Spinal cord (tissue), 10 donors: ENCODE data around the gene PRKAR1A. TPM values are rescaled to one million over a fixed set of nuclear protein-coding genes. Genes with fewer than 3 reads are reported as not detected.
A peak's percentile ranks its signal among the peaks of the same experiment; 100 is the strongest.

Experiments used
- DNase-seq, 6 donors: peaks; one replicate each; pipeline versions ENCODE4 v3.0.0 to v3.0.0-alpha.2; 2013 to 2015; ENCODE audit warnings: low spot score in 6 of 6, low read depth in 4 of 6
- H3K27ac ChIP-seq: one replicate; pipeline ENCODE4 v1.5.1; 2013; ENCODE audit warnings: low read depth, low read length, control low read depth
- H3K27me3 ChIP-seq: one replicate; pipeline ENCODE4 v1.6.1; 2013; ENCODE audit warnings: low read length; ENCODE audit not compliant: control insufficient read depth, insufficient read depth
- H3K36me3 ChIP-seq: one replicate; pipeline ENCODE4 v1.6.1; 2013; ENCODE audit warnings: low read length; ENCODE audit not compliant: control insufficient read depth, insufficient read depth
- H3K4me1 ChIP-seq: one replicate; pipeline ENCODE4 v1.6.1; 2013; ENCODE audit warnings: low read length; ENCODE audit not compliant: control insufficient read depth, insufficient read depth
- H3K4me3 ChIP-seq: one replicate; pipeline ENCODE4 v1.5.1; 2013; ENCODE audit warnings: low read depth, low read length, control low read depth
- H3K9me3 ChIP-seq: one replicate; pipeline ENCODE4 v1.6.1; 2013; ENCODE audit warnings: low read length; ENCODE audit not compliant: control insufficient read depth, insufficient read depth
- WGBS: methylation state at CpG from one replicate; pipeline ENCODE4 v1.1.5; 2013; ENCODE audit warnings: missing lambda C conversion rate; ENCODE audit not compliant: insufficient coverage; 5-methylcytosine and 5-hydroxymethylcytosine counted together
- polyA plus RNA-seq, 2 donors: library from polyadenylated mRNA; unstranded; fragments of 120-200 nt; gene quantifications; one replicate each; pipeline ENCODE4 v1.2.1, GENCODE V29; 2013; ENCODE audit not compliant: insufficient read length in 2 of 2
- total RNA-seq, 2 donors: library from RNA; depleted of rRNA in 1 of 2; stranded (reverse); fragments of 120-200 nt in 1 of 2; fragments of >200 nt in 1 of 2; gene quantifications; one replicate each; pipeline versions ENCODE4 v1.2.3 to v1.2.4, GENCODE V29; 2013 to 2014
- donor health status: healthy.

Gene PRKAR1A
- total and polyA plus RNA-seq, 4 donors, result 245 to 397 (median 310) TPM

DNA sequence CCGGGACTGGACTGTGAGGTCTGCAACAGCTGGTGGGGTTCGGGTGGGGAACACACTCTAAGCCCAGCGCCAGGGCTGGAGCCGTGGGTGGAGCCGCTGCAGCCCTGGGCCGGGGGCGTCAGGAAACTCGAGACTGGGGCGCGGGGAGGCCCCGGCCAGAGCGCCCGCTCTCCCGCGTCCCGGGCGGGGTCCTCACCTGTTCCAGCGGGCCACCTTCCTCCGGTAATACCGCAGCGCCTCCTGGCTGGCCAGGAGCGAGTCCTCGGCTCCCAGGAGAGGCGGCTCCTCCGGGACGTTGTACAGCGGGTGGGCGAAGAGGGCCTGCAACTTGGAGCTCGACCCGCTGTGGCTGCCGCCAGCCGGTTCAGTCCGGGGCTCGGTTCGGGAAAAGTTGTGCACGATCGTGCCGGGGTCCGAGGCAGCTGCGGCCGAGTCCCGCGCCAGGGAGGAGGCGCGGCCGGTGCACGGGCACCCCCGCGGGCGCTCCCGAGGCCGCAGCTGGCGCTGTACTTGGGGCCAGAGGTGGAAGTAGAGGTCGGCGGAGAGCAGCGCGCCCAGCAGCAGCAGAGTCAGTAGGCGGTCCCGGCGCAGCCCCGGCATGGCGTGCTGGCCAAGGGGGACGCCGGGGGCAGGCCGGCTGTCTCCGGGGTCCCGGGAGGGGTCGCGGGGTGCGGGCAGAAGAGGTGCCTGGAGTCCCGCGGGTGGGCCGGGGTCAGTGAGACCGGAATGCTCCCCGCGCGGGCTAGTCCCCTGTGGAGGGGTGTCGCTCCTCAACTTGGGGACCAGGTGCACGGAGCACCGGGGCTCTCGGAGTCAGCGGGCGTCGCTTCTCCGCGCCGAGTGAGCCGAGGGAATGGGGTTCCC lies 88.1 kb downstream of the PRKAR1A start:
- peaks cover 34% of the 10 kb centered on the region for H3K27me3 ChIP-seq
- no peaks in the 10 kb centered on the region for H3K9me3 ChIP-seq
- H3K36me3 ChIP-seq, result no peaks in the 10 kb centered on the region
- 1% methylated on average over 88 of the region's 88 CpGs for WGBS
- H3K27ac ChIP-seq, result peak overlapping the region; percentile 48
- no peak for DNase-seq
- H3K4me3 ChIP-seq, result peak overlapping the region; percentile 53
- H3K4me1 ChIP-seq, result peaks cover 17% of the 10 kb centered on the region

Other genes with a start within 250 kb of the PRKAR1A start
- 10 to 100 TPM; 11.1 to 36.5 TPM for gene SLC16A6, start 221.3 kb upstream of the PRKAR1A start, total RNA-seq
- gene SLC16A6, start 221.3 kb upstream of the PRKAR1A start, polyA plus RNA-seq, result 1 to 10 TPM; 2.3 to 7.6 TPM
- gene ARSG, start 220.9 kb upstream of the PRKAR1A start, total RNA-seq, result 10 to 100 TPM; 10.6 to 18.8 TPM
- gene ARSG, start 220.9 kb upstream of the PRKAR1A start, polyA plus RNA-seq, result 1 to 10 TPM; 8.2 to 9.2 TPM
- 10 to 100 TPM; 48.0 to 84.8 TPM for gene WIPI1, start 54.9 kb upstream of the PRKAR1A start, total RNA-seq
- gene WIPI1, start 54.9 kb upstream of the PRKAR1A start, polyA plus RNA-seq, result 10 to 100 TPM; 19.2 to 35.0 TPM
- gene FAM20A, start 88.9 kb downstream of the PRKAR1A start, total RNA-seq, result 10 to 100 TPM; 13.1 to 46.5 TPM
- 10 to 100 TPM; 11.5 to 16.3 TPM for gene FAM20A, start 88.9 kb downstream of the PRKAR1A start, polyA plus RNA-seq